Ishikawa (cell line): Measurements from ENCODE around the gene RAB14.
A peak's percentile ranks its signal among the peaks of the same experiment; 100 is the strongest.

Experiments
- CEBPB ChIP-seq: IDR thresholded peaks from 2 replicates; pipeline ENCODE4 v1.6.1; 2012
- CREB1 ChIP-seq: IDR thresholded peaks from 2 replicates; pipeline ENCODE4 v1.6.1; 2012; ENCODE audit warnings: low read depth
- EGR1 ChIP-seq: IDR thresholded peaks from 2 replicates; pipeline ENCODE4 v1.6.1; 2012
- EP300 ChIP-seq: IDR thresholded peaks from 2 replicates; pipeline ENCODE4 v1.6.1; 2012; ENCODE audit warnings: borderline replicate concordance
- MAX ChIP-seq: IDR thresholded peaks from 2 replicates; pipeline ENCODE4 v1.6.1; 2012
- NFIC ChIP-seq: IDR thresholded peaks from 2 replicates; pipeline ENCODE4 v1.6.1; 2012
- RAD21 ChIP-seq: IDR thresholded peaks from 2 replicates; pipeline ENCODE4 v1.6.1; 2012; ENCODE audit warnings: low read depth
- TAF1 ChIP-seq: IDR thresholded peaks from 2 replicates; pipeline ENCODE4 v1.6.1; 2012; ENCODE audit warnings: low read depth, mild to moderate bottlenecking
- TCF12 ChIP-seq: IDR thresholded peaks from 2 replicates; pipeline ENCODE4 v1.6.1; 2012; ENCODE audit warnings: low read depth
- TEAD4 ChIP-seq: IDR thresholded peaks from 2 replicates; pipeline ENCODE4 v1.6.1; 2012
- USF1 ChIP-seq: IDR thresholded peaks from 2 replicates; pipeline ENCODE4 v1.6.1; 2012
- YY1 ChIP-seq: IDR thresholded peaks from 2 replicates; pipeline ENCODE4 v1.6.1; 2012; ENCODE audit warnings: low read depth
- ZBTB7A ChIP-seq: IDR thresholded peaks from 2 replicates; pipeline ENCODE4 v1.6.1; 2012; ENCODE audit warnings: low read depth
- TF ChIP-seq, protein P1 (sequence below): IDR thresholded peaks from 2 replicates; pipeline ENCODE4 v1.6.1; 2012; ENCODE audit warnings: low read depth, mild to moderate bottlenecking

The RAB14 gene

GRCh38 chr9:121182989-121183388 is 18.7 kb downstream of the RAB14 start:
- TF ChIP-seq YY1 (no peak), TEAD4 (peak; percentile 46; the same call in 1 of the 2 replicates), MAX (no peak)

DNA sequence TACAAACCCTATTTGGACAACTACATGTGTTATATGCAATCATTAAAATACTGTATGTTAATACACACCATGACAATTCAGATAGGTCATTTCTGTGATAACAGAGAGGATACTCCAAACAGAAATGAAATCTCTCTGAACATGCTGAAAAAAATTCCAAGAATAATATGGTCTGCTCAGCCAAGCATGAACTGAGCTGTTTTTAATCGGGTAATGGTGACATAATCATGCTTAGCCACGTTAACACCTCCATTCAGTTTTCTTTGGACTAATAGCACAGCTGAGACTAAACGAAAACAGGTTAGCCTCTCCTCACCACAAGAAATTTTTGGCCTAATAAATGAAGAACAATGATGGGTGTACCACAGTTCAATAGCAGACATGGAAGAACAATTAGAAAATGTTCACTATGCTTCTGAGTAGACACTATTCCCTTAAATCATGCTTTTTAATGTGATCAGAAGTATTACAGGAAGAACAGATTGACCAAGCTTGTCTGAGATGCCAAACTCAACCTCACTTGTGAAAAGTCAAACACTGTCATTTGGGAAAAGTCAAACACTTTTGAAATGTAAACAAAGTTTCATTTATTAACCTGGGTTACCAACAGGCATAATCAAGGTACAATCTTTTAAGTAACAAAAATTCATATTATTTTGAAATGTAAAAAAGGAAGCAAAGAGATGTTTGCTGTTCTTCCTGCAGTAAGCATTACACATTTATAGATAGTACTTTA is 19.4 kb downstream of the RAB14 start:
- no peak for TF ChIP-seq TCF12

DNA sequence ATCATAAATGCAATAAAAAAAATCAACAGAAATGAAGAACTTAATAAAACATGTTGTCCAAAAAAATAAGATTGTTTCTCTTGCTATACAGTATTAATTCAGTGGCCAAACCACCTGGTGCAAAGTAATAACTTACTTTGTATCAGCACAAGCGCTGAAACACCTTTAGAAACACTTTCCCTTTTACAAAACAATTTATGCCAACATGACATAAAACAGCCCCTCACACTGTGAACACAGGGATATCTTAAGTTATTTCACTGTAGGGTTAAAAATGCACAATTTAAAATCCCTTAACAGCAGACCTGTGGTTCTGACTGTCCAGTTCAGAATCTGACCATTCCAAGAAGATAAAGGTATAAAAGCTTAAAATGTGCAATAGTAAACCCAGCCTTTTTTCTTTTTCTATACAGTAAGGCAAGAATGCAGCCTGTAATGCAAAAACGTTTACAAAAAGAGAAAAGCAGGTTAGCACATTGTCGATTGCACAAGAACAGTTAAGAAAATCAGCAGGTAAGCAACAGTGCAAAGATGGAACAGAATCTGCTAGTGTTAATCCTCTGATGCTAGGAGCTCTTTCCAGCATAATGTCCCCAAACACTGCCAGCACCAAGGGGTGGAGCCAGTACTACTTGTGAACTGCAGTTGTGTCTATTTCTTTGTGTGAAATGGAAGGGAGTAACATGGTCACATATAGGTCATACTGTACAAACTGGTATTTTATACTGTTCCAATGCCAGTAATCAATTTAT is 21.6 kb downstream of the RAB14 start:
- TF ChIP-seq TCF12 (no peak), NFIC (no peak), TAF1 (no peak), USF1 (no peak), YY1 (no peak), EGR1 (no peak), MAX (no peak), TEAD4 (no peak)

- TF ChIP-seq TEAD4 (no peak), CEBPB (no peak), TCF12 (no peak), EP300 (no peak), RAD21 (no peak), USF1 (no peak), NFIC (no peak), EGR1 (no peak), MAX (no peak)
- TF ChIP-seq, protein P1, sequence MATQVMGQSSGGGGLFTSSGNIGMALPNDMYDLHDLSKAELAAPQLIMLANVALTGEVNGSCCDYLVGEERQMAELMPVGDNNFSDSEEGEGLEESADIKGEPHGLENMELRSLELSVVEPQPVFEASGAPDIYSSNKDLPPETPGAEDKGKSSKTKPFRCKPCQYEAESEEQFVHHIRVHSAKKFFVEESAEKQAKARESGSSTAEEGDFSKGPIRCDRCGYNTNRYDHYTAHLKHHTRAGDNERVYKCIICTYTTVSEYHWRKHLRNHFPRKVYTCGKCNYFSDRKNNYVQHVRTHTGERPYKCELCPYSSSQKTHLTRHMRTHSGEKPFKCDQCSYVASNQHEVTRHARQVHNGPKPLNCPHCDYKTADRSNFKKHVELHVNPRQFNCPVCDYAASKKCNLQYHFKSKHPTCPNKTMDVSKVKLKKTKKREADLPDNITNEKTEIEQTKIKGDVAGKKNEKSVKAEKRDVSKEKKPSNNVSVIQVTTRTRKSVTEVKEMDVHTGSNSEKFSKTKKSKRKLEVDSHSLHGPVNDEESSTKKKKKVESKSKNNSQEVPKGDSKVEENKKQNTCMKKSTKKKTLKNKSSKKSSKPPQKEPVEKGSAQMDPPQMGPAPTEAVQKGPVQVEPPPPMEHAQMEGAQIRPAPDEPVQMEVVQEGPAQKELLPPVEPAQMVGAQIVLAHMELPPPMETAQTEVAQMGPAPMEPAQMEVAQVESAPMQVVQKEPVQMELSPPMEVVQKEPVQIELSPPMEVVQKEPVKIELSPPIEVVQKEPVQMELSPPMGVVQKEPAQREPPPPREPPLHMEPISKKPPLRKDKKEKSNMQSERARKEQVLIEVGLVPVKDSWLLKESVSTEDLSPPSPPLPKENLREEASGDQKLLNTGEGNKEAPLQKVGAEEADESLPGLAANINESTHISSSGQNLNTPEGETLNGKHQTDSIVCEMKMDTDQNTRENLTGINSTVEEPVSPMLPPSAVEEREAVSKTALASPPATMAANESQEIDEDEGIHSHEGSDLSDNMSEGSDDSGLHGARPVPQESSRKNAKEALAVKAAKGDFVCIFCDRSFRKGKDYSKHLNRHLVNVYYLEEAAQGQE: no peak
Measured at GRCh38 chr9:121178676-121179372, 22.8 kb downstream of the RAB14 start.

- no peak for TF ChIP-seq EGR1
- no peak for TF ChIP-seq RAD21
- no peak for TF ChIP-seq NFIC
- no peak for TF ChIP-seq MAX
Measured at GRCh38 chr9:121173501-121173900, 28.2 kb downstream of the RAB14 start.

GRCh38 chr9:121172726-121173487 is 28.8 kb downstream of the RAB14 start:
- TF ChIP-seq TAF1 (no peak), TCF12 (no peak), EP300 (no peak), CEBPB (no peak)

DNA sequence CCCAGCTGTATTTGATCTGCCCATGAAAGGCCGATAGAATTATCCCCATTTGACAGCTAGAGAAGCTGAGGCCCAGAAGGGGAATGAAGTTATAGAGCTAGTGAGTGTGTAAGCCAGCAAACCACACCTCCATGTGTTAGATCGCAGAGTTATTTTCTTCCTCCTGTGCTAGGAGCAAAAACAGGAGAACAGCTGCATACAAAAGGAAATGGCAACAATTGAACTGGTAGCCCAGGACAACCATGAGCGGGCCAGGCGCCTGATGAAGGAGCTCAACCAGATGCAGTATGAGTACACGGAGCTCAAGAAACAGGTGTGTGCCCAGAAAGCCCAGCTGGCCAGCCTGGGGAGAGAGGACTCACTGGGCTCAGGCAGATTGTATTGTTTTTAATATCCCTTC is 30.4 kb downstream of the RAB14 start:
- TF ChIP-seq ZBTB7A: no peak
- no peak for TF ChIP-seq EP300
- no peak for TF ChIP-seq CEBPB
- no peak for TF ChIP-seq NFIC
- no peak for TF ChIP-seq TCF12
- no peak for TF ChIP-seq EGR1
- no peak for TF ChIP-seq USF1
- no peak for TF ChIP-seq RAD21
- TF ChIP-seq, protein P1: no peak
- no peak for TF ChIP-seq TAF1
- TF ChIP-seq CREB1: no peak
- TF ChIP-seq YY1: no peak
- no peak for TF ChIP-seq MAX
- no peak for TF ChIP-seq TEAD4
